SU-DHL-6 (cell line): ENCODE results near the gene GDF7.

Source experiments
- H2AFZ ChIP-seq: fragments of 200-600 bp; sonication (generic); 2 replicates; pipeline ENCODE4 v1.6.1; 2014; ENCODE audit warnings: low read depth, mild to moderate bottlenecking, moderate library complexity, mixed read lengths, antibody characterized with exemption, low read length; ENCODE audit not compliant: severe bottlenecking
- H3F3A ChIP-seq: fragments of 200-600 bp; shearing (Covaris generic); 2 replicates; pipeline ENCODE4 v1.6.0; 2016; ENCODE audit warnings: antibody characterized with exemption, mild to moderate bottlenecking; ENCODE audit not compliant: insufficient read depth
- H3K27ac ChIP-seq: fragments of 200-600 bp; sonication (generic); 2 replicates; pipeline ENCODE4 v1.5.1; 2016; ENCODE audit warnings: low read depth, mild to moderate bottlenecking, low read length, moderate library complexity, mixed read lengths
- H3K27me3 ChIP-seq: fragments of 200-600 bp; sonication (generic), shearing (Covaris generic); 2 replicates; pipeline ENCODE4 v1.6.0; 2014; ENCODE audit warnings: mild to moderate bottlenecking, low read length
- H3K36me3 ChIP-seq: fragments of 200-600 bp; sonication (generic); 2 replicates; pipeline ENCODE4 v1.6.1; 2014; ENCODE audit warnings: mild to moderate bottlenecking, low read length, mixed read lengths
- H3K4me2 ChIP-seq: fragments of 300-600, 200-600 bp; shearing (Covaris generic), sonication (generic); 2 replicates; pipeline ENCODE4 v1.6.0; 2014; ENCODE audit warnings: low read length, low read depth, mild to moderate bottlenecking; ENCODE audit not compliant: poor library complexity, severe bottlenecking
- H3K4me3 ChIP-seq: fragments of 200-600 bp; sonication (generic); 2 replicates; pipeline ENCODE4 v1.5.1; 2014; ENCODE audit warnings: antibody characterized with exemption, low read length, mild to moderate bottlenecking, mixed read lengths; ENCODE audit not compliant: insufficient read depth, poor library complexity, severe bottlenecking
- H3K79me2 ChIP-seq: fragments of 200-600 bp; sonication (generic); 2 replicates; pipeline ENCODE4 v1.6.1; 2014; ENCODE audit warnings: mild to moderate bottlenecking, low read length, moderate library complexity; ENCODE audit not compliant: insufficient read depth
- H3K9ac ChIP-seq: fragments of 200-600 bp; sonication (generic); 2 replicates; pipeline ENCODE4 v1.7.0; 2014; ENCODE audit warnings: mild to moderate bottlenecking, low read length
- H3K9me2 ChIP-seq: fragments of 200-600 bp; sonication (generic); replicated peaks from 2 replicates; pipeline ENCODE4 v1.6.1; 2014; ENCODE audit warnings: low read length; ENCODE audit not compliant: insufficient read depth
- H3K9me3 ChIP-seq: fragments of 200-600 bp; sonication (generic); 2 replicates; pipeline ENCODE4 v1.6.1; 2014; ENCODE audit warnings: low read length, mixed read lengths; ENCODE audit not compliant: insufficient read depth
- H4K20me1 ChIP-seq: fragments of 200-600 bp; sonication (generic); 2 replicates; pipeline ENCODE4 v1.6.1; 2014; ENCODE audit warnings: low read depth, mild to moderate bottlenecking, antibody characterized with exemption, low read length, moderate library complexity, mixed read lengths
- EZH2phosphoT487 ChIP-seq: fragments of 200-600 bp; sonication (generic), shearing (Covaris generic); conservative IDR thresholded peaks from 2 replicates; pipeline ENCODE4 v1.6.1; 2018; ENCODE audit warnings: mild to moderate bottlenecking, antibody characterized with exemption, low read length, moderate library complexity, mixed read lengths
- TF ChIP-seq, protein P1 (sequence below): fragments of 200-600 bp; sonication (generic); IDR thresholded peaks from one replicate; pipeline ENCODE4 v1.5.1; 2017; ENCODE audit warnings: antibody characterized with exemption, mild to moderate bottlenecking, low read length, moderate library complexity; ENCODE audit not compliant: insufficient read depth, poor library complexity, severe bottlenecking

Gene GDF7

DNA sequence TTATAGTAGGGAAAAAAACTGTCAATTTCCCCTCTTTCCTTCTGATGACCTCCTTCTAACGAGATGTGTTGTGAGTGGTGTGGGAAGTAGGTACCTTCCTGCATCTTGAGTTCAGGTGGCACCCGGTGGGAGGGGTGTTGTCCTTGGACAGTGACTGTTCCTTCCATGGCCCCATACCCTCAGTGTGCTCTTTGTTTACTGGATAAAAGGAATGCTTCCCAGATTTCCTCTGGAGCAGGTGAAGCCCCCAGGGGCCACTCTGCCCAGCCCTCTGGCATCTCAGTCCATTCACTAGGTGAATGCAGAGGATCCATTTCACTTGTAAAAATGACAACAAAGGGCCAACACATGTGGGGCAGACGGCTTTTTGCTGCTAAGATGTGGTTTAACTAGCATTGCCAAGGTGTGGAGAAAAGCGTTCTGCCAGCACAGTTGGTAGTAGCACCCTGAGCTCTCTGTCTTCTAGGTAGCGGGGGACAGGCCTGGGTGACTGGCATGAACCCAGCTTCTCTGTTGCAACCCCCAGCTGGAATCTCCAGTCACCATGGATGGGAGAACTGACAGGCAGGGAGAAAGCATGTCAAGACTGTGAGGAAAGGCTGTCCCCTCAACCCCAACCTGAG is 6.9 kb downstream of the GDF7 start:
- no peak overlapping the region for H2AFZ ChIP-seq
- no peak for TF ChIP-seq EZH2phosphoT487
- TF ChIP-seq, protein P1, sequence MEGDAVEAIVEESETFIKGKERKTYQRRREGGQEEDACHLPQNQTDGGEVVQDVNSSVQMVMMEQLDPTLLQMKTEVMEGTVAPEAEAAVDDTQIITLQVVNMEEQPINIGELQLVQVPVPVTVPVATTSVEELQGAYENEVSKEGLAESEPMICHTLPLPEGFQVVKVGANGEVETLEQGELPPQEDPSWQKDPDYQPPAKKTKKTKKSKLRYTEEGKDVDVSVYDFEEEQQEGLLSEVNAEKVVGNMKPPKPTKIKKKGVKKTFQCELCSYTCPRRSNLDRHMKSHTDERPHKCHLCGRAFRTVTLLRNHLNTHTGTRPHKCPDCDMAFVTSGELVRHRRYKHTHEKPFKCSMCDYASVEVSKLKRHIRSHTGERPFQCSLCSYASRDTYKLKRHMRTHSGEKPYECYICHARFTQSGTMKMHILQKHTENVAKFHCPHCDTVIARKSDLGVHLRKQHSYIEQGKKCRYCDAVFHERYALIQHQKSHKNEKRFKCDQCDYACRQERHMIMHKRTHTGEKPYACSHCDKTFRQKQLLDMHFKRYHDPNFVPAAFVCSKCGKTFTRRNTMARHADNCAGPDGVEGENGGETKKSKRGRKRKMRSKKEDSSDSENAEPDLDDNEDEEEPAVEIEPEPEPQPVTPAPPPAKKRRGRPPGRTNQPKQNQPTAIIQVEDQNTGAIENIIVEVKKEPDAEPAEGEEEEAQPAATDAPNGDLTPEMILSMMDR: no peak
- no peak overlapping the region for H3K4me3 ChIP-seq
- peaks cover 17% of the 10 kb centered on the region for H3F3A ChIP-seq
- H3K9me3 ChIP-seq: no peaks in the 10 kb centered on the region
- H3K9me2 ChIP-seq: no peaks in the 10 kb centered on the region
- no peak overlapping the region for H3K27ac ChIP-seq
- no peaks in the 10 kb centered on the region for H3K27me3 ChIP-seq
- no peak overlapping the region for H3K9ac ChIP-seq
- H3K4me2 ChIP-seq: no peak overlapping the region
- H3K36me3 ChIP-seq: no peaks in the 10 kb centered on the region
- H3K79me2 ChIP-seq: no peaks in the 10 kb centered on the region
- no peaks in the 10 kb centered on the region for H4K20me1 ChIP-seq

DNA sequence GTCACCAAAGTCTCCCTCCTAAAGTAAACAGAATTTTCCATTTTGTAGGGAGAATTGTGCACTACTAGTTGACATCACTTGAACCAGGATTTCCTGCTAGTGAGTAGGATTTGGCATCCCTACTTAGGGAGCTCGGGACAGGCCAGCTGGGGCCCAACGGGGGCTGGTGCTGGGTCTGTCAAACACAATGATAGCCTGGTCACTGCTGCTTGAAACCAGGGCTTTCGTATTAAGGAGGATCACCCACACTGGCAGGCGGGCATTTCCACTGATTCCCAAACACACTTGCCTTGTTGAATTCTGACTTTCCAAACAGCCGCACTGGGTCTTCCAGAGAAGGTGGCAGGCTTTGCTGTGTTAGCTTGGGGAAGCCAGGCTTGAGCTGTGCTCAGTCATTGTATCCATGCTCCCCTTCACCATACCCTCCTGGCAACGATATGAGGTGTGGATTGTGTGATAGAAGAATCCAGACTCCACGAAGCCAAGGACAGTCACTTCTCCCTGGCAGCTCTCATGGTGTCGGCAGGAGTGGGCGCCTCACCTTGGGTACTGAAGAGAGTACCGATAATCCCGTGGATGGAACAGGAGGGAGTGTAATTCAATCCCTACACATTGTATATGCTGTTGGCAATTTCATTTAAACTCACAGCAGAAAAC is 7.5 kb downstream of the GDF7 start:
- H4K20me1 ChIP-seq: no peaks in the 10 kb centered on the region

DNA sequence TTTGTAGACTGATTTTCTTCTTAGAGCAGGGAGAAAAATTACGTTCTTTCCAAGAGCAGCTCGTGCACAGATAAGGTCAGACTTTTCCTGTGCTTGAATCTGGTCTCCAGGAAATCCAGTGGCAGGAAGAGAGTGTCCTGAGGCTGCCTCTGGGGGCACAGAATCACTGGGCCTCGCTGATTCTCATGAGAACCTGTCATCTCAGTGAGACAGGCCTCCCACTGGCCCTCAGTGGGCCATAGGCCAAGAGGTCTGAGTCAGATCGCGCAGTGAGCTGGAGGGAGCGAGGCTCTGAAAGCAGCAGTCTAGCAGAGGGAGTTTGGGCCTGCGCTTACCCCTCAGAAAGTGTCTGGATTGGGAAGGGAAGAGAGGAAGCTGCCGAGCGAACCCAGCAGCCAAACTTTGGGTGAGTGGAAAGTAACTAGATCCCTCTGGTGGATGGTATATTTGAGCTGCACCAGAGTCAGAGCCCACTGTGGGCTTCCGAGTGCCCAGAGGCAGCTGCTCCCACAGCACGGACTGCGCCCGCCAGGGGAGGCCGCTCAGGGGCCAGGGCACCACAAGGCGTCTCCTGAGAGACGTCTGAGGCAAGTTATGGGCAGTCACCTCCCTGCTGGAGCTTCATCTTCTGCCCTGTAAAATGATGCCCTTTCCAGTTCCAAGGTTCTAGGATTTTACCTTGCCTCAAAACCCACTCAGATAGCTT is 8.2 kb downstream of the GDF7 start:
- no peaks in the 10 kb centered on the region for H3K27me3 ChIP-seq
- no peak overlapping the region for H3K4me2 ChIP-seq
- H3K9ac ChIP-seq: no peak overlapping the region
- no peak for TF ChIP-seq EZH2phosphoT487
- TF ChIP-seq, protein P1: no peak
- H3K4me3 ChIP-seq: no peak overlapping the region
- no peaks in the 10 kb centered on the region for H3K79me2 ChIP-seq
- H3K36me3 ChIP-seq: no peaks in the 10 kb centered on the region
- peaks cover 17% of the 10 kb centered on the region for H3F3A ChIP-seq
- H3K27ac ChIP-seq: no peak overlapping the region
- no peak overlapping the region for H2AFZ ChIP-seq
- H3K9me2 ChIP-seq: no peaks in the 10 kb centered on the region
- no peaks in the 10 kb centered on the region for H3K9me3 ChIP-seq
- H4K20me1 ChIP-seq: no peaks in the 10 kb centered on the region

More for the DNA sequence above, 7.5 kb downstream of the GDF7 start:
- H2AFZ ChIP-seq: no peak overlapping the region
- H3K4me3 ChIP-seq: no peak overlapping the region
- no peak overlapping the region for H3K4me2 ChIP-seq
- TF ChIP-seq EZH2phosphoT487: no peak
- TF ChIP-seq, protein P1: no peak
- no peaks in the 10 kb centered on the region for H3K27me3 ChIP-seq
- no peaks in the 10 kb centered on the region for H3K9me2 ChIP-seq
- H3K9ac ChIP-seq: no peak overlapping the region
- peaks cover 17% of the 10 kb centered on the region for H3F3A ChIP-seq
- H3K79me2 ChIP-seq: no peaks in the 10 kb centered on the region
- no peaks in the 10 kb centered on the region for H3K36me3 ChIP-seq
- H3K9me3 ChIP-seq: no peaks in the 10 kb centered on the region
- H3K27ac ChIP-seq: no peak overlapping the region
